ENCODE measurements around the gene AGPAT4. TPM values are rescaled to one million over a fixed set of nuclear protein-coding genes. Genes with fewer than 3 reads are reported as not detected.

AGPAT4 gene
- total RNA-seq, 4 donors from 2014 or later, result 0.53 to 11.6 (median 3.3) TPM

GRCh38 chr6:161255518-161255917, 18.3 kb downstream of the AGPAT4 start:
- H3K4me3 ChIP-seq, result no peak overlapping the region
- H3K27ac ChIP-seq, result no peak overlapping the region
- no peaks in the 10 kb centered on the region for H3K27me3 ChIP-seq
- H3K4me1 ChIP-seq, result no peaks in the 10 kb centered on the region
- no peaks in the 10 kb centered on the region for H3K9me3 ChIP-seq
- TF ChIP-seq CTCF (IDR thresholded peaks at IDR 0.05) (no peak), POLR2A (IDR thresholded peaks at IDR 0.05) (no peak)
- no peaks in the 10 kb centered on the region for H3K36me3 ChIP-seq
- DNase-seq, result no peak

- Histone ChIP-seq H3K27me3 (no peaks in the 10 kb centered on the region), H3K4me3 (no peak overlapping the region), H3K9me3 (no peaks in the 10 kb centered on the region), H3K4me1 (no peaks in the 10 kb centered on the region), H3K27ac (peak overlapping the region in 1 of 4 donors; percentile 21), H3K36me3 (no peaks in the 10 kb centered on the region)
- TF ChIP-seq CTCF (IDR thresholded peaks at IDR 0.05) (no peak), POLR2A (IDR thresholded peaks at IDR 0.05) (no peak)
- DNase-seq, result no peak
These were observed 19.2 kb downstream of the AGPAT4 start for GRCh38 chr6:161254464-161255253.

- Histone ChIP-seq H3K27ac (no peak overlapping the region), H3K4me3 (no peak overlapping the region), H3K4me1 (no peaks in the 10 kb centered on the region), H3K9me3 (no peaks in the 10 kb centered on the region), H3K27me3 (no peaks in the 10 kb centered on the region), H3K36me3 (no peaks in the 10 kb centered on the region)
- DNase-seq, result no peak
- no peak for TF ChIP-seq POLR2A (IDR thresholded peaks at IDR 0.05)
- no peak for TF ChIP-seq CTCF (IDR thresholded peaks at IDR 0.05)
These were observed 19.8 kb downstream of the AGPAT4 start for GRCh38 chr6:161254126-161254463.

- H3K4me1 ChIP-seq, result no peaks in the 10 kb centered on the region
- H3K36me3 ChIP-seq, result no peaks in the 10 kb centered on the region
- no peaks in the 10 kb centered on the region for H3K27me3 ChIP-seq
- no peak for DNase-seq
- H3K9me3 ChIP-seq, result no peaks in the 10 kb centered on the region
- no peak overlapping the region for H3K4me3 ChIP-seq
- TF ChIP-seq POLR2A (IDR thresholded peaks at IDR 0.05) (no peak), CTCF (IDR thresholded peaks at IDR 0.05) (no peak)
- no peak overlapping the region for H3K27ac ChIP-seq
These were observed 22.5 kb downstream of the AGPAT4 start for GRCh38 chr6:161251345-161251744.

- no peak for DNase-seq
- Histone ChIP-seq H3K9me3 (no peaks in the 10 kb centered on the region), H3K36me3 (no peaks in the 10 kb centered on the region), H3K27ac (no peak overlapping the region), H3K27me3 (no peaks in the 10 kb centered on the region), H3K4me3 (no peak overlapping the region), H3K4me1 (no peaks in the 10 kb centered on the region)
- no peak for TF ChIP-seq POLR2A (IDR thresholded peaks at IDR 0.05)
These were observed 24.5 kb downstream of the AGPAT4 start for GRCh38 chr6:161249327-161249726.

- no peak overlapping the region for H3K4me3 ChIP-seq
- H3K9me3 ChIP-seq, result no peaks in the 10 kb centered on the region
- no peaks in the 10 kb centered on the region for H3K27me3 ChIP-seq
- no peaks in the 10 kb centered on the region for H3K36me3 ChIP-seq
- DNase-seq, result no peak
- H3K27ac ChIP-seq, result no peak overlapping the region
- H3K4me1 ChIP-seq, result no peaks in the 10 kb centered on the region
- no peak for TF ChIP-seq CTCF (IDR thresholded peaks at IDR 0.05)
- TF ChIP-seq POLR2A (IDR thresholded peaks at IDR 0.05), result no peak
These were observed 27.1 kb downstream of the AGPAT4 start for GRCh38 chr6:161246725-161247124.
